COR-L47 (cell line): ENCODE data around the gene OPA1.
"Not testable (repeated sequence)": the region's sequence is repeated elsewhere in the genome, so short reads cannot be mapped to it uniquely, and the experiment has no call there.

ENCODE experiments used
- DNase-seq: peaks from one replicate; lab custom pipeline; 2025; lab: John Stamatoyannopoulos, UW

OPA1 gene

GRCh38 chr3:193589129-193589528 lies 3.9 kb upstream of the OPA1 start:
- no peak for DNase-seq

- DNase-seq, result no peak
Measured at GRCh38 chr3:193589616-193590015, 3.4 kb upstream of the OPA1 start.

- no peak for DNase-seq
Measured at GRCh38 chr3:193590088-193590856, 2.7 kb upstream of the OPA1 start.

GRCh38 chr3:193593668-193594030 lies 641 bp downstream of the OPA1 start:
- no peak for DNase-seq

GRCh38 chr3:193594946-193595689 lies 2.1 kb downstream of the OPA1 start:
- DNase-seq, result no peak

- no peak for DNase-seq
Measured at GRCh38 chr3:193595939-193596487, 3.0 kb downstream of the OPA1 start.

GRCh38 chr3:193598202-193598601 lies 5.2 kb downstream of the OPA1 start:
- no peak for DNase-seq

- no peak for DNase-seq
Measured at GRCh38 chr3:193599393-193599792, 6.4 kb downstream of the OPA1 start.

GRCh38 chr3:193605876-193606275 lies 12.9 kb downstream of the OPA1 start:
- DNase-seq, result peak; percentile 56

- DNase-seq, result not testable (repeated sequence)
Measured at GRCh38 chr3:193606892-193607291, 13.9 kb downstream of the OPA1 start.

GRCh38 chr3:193610516-193610915 lies 17.5 kb downstream of the OPA1 start:
- DNase-seq, result not testable (repeated sequence)

- DNase-seq, result no peak
Measured at GRCh38 chr3:193614430-193614829, 21.4 kb downstream of the OPA1 start.

GRCh38 chr3:193617628-193618027 lies 24.6 kb downstream of the OPA1 start:
- no peak for DNase-seq

- DNase-seq, result no peak
Measured at GRCh38 chr3:193620057-193620456, 27.0 kb downstream of the OPA1 start.

- DNase-seq, result no peak
Measured at GRCh38 chr3:193620650-193621049, 27.6 kb downstream of the OPA1 start.

- DNase-seq, result no peak
Measured at GRCh38 chr3:193621127-193621526, 28.1 kb downstream of the OPA1 start.

- DNase-seq, result no peak
Measured at GRCh38 chr3:193630005-193630404, 37.0 kb downstream of the OPA1 start.

- no peak for DNase-seq
Measured at GRCh38 chr3:193637831-193638230, 44.8 kb downstream of the OPA1 start.

- no peak for DNase-seq
Measured at GRCh38 chr3:193638833-193639232, 45.8 kb downstream of the OPA1 start.

GRCh38 chr3:193640165-193640715 lies 47.2 kb downstream of the OPA1 start:
- DNase-seq, result no peak

GRCh38 chr3:193640728-193641439 lies 47.9 kb downstream of the OPA1 start:
- DNase-seq, result no peak

GRCh38 chr3:193641440-193641775 lies 48.4 kb downstream of the OPA1 start:
- no peak for DNase-seq
